GM12801 (cell line): ENCODE measurements around the gene SMYD3.

Experiments used
- TF ChIP-seq, protein P1 (sequence below): IDR thresholded peaks from one replicate; pipeline ENCODE4 v1.5.1; 2011; ENCODE audit warnings: control low read depth; ENCODE audit not compliant: insufficient read length; ENCODE audit errors: extremely low read depth

The SMYD3 gene

DNA sequence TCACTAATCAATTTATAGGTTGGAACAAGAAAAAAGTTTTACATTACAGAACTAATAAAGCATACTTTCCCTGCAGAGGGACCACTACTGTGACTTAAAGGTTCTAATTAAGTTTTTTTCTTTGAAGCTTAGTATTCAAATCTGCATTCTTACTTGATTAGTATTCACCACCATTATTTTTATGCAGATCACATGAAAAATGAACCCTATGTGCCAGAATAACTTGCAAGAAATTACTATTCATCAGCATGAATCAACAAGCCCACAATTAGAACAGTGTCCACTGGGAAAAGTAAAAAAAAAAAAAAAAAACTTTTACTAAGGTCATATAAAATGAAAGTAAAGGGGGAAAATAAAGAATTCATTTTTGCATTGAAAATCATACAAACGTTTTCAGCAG is 90.8 kb downstream of the SMYD3 start:
- TF ChIP-seq, protein P1, sequence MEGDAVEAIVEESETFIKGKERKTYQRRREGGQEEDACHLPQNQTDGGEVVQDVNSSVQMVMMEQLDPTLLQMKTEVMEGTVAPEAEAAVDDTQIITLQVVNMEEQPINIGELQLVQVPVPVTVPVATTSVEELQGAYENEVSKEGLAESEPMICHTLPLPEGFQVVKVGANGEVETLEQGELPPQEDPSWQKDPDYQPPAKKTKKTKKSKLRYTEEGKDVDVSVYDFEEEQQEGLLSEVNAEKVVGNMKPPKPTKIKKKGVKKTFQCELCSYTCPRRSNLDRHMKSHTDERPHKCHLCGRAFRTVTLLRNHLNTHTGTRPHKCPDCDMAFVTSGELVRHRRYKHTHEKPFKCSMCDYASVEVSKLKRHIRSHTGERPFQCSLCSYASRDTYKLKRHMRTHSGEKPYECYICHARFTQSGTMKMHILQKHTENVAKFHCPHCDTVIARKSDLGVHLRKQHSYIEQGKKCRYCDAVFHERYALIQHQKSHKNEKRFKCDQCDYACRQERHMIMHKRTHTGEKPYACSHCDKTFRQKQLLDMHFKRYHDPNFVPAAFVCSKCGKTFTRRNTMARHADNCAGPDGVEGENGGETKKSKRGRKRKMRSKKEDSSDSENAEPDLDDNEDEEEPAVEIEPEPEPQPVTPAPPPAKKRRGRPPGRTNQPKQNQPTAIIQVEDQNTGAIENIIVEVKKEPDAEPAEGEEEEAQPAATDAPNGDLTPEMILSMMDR, result no peak

- TF ChIP-seq, protein P1, result no peak
Observed at GRCh38 chr1:246415028-246415427, 92.1 kb downstream of the SMYD3 start.

DNA sequence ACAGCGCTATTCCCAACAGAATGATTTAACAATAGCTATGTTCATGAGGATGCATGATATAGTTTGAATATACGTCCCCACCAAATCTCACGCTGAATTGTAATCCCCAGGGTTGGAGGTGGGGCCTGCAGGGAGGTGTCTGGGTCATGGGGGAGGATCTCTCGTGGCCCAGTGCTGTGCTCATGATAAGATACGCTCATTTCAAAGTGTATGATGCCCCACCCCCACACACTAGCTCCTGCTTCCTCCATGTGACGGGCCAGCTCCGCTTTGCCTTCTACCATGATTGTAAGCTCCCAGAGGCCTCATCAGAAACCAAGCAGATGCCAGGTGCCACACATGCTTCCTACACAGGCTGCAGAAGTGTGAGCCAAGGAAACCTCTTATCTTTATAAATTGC is 93.6 kb downstream of the SMYD3 start:
- TF ChIP-seq, protein P1, result no peak

DNA sequence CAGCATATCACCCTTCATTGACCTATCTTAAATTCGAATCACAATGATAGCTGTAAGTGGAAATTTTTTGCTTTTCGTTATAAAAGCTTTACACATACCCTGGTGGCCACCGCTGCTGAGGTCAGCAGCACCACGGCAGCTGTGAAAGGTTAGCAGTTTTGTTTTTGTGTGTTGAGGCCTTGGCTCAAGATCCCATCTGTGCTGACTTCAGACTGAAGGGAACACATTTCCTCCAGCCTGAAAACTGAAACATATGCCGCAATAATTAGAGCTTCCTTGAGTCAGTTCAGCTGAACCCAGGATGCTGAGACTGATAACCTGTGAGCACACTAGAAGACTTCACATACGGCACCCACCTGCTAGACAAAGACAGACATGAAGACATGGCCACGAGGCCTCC is 103.0 kb downstream of the SMYD3 start:
- TF ChIP-seq, protein P1, result no peak

DNA sequence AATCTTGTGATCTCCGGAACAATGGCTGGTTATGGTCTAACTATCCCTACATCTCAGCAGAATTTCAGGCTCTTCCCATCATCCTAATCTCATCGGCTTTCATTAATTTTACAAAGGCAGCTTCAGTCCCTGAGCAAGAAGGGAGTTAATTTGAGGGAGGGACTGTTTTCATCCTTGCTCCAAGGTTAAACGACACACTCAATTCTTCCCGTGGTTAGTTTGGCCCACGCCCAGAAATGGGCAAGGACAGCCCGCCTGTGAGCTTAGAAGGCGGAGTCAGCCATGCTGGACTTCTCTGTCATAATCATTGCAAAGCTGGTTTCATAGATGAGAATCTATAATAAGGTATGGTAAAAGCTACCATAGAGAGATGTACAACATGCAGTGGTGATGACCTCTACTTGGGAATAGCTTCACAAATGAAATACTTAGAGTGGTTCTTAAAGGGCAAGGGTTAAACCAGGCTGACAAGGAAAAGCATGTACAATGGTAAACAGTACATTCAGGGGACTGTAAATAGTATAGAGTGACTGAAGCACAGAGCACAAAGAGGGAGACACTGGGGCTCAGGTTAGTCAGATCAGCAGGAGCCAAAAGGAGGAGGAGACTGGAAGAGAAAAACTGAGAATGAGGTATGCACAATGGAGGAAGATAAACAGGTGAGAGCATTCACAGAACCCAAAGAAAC is 108.8 kb downstream of the SMYD3 start:
- TF ChIP-seq, protein P1, result no peak

GRCh38 chr1:246397046-246397445 is 110.0 kb downstream of the SMYD3 start:
- TF ChIP-seq, protein P1, result no peak

DNA sequence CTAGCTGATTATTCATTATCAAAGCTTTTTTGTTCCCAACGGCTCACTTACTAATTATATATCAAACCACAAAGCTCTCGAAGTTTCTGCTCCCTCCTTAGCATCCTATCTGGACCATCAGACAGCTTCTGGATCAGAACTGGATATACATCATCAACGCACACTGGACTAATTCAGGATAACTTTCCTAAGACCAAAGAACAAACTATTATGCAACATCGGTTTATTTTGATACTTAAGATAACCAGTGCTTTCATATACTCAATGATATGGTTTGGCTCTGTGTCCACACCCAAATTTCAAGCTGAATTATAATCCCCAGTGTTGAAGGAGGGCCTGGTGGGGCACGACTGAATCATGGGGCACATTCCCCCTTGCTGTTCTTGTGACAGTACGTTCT is 110.8 kb downstream of the SMYD3 start:
- TF ChIP-seq, protein P1, result no peak

DNA sequence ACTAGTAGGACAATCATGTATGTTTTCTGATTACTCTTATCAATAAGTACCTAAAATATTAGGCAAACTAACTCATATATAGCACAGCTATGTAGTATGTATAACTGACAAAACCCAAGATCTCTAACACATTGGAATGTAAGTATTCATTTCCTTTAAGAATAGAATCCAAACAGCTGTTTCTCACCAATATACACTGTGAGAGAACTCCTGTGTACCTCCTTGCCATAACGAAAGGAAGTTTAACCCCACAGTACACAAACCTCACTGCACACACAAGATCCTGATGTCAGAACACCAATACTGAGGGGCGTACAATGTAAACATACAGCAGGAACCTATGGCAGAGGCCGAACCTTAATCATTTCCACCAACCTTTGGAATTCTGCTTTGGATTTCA is 113.0 kb downstream of the SMYD3 start:
- TF ChIP-seq, protein P1, result no peak
